GM15510 (cell line): ENCODE data around the gene PIGV.

ENCODE experiments used
- POLR2A ChIP-seq: IDR thresholded peaks from 3 replicates; pipeline ENCODE4 v1.6.1; 2011; ENCODE audit warnings: borderline replicate concordance; ENCODE audit not compliant: insufficient read length; ENCODE audit errors: extremely low read depth

The PIGV gene

DNA sequence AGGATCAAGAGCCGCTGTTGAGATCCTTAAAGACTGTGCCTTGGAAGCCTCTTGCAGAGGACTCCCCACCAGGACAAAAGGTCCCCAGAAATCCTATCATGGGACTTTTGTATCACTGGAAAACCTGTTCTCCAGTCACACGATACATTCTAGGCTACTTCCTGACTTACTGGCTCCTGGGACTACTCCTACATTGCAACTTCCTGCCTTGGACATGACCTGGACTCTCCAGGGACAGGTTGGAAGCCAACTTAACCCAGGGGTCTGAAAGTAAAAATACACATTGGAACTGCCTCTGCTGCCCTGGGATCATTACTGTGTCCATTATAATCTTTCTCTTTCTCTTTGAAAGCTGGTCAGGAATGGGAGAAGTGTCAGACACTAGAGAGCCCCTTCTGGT, 9.9 kb downstream of the PIGV start:
- no peak for TF ChIP-seq POLR2A

- no peak for TF ChIP-seq POLR2A
These were observed 11.9 kb downstream of the PIGV start for GRCh38 chr1:26799479-26800142.

GRCh38 chr1:26811057-26811456, 23.3 kb downstream of the PIGV start:
- no peak for TF ChIP-seq POLR2A

GRCh38 chr1:26811708-26812107, 24.0 kb downstream of the PIGV start:
- no peak for TF ChIP-seq POLR2A

DNA sequence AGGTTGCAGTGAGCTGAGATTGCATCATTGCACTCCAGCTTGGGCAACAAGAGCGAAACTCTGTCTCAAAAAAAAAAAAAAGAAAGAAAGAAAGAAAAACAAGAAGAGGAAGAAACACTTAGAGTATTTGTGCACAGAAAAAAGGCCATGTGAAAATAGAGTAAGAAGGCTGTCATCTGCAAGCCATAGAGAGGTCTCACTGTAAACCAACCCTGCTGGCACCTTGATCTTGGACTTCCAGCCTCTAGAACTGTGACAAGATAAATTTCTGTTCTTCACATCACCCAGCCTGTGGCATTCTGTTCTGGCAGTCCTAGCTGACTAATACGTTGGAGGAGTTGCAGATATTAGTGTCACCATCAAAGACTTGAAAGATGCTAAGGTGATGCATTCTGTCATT, 26.6 kb downstream of the PIGV start:
- no peak for TF ChIP-seq POLR2A

GRCh38 chr1:26814893-26815292, 27.1 kb downstream of the PIGV start:
- TF ChIP-seq POLR2A = no peak

DNA sequence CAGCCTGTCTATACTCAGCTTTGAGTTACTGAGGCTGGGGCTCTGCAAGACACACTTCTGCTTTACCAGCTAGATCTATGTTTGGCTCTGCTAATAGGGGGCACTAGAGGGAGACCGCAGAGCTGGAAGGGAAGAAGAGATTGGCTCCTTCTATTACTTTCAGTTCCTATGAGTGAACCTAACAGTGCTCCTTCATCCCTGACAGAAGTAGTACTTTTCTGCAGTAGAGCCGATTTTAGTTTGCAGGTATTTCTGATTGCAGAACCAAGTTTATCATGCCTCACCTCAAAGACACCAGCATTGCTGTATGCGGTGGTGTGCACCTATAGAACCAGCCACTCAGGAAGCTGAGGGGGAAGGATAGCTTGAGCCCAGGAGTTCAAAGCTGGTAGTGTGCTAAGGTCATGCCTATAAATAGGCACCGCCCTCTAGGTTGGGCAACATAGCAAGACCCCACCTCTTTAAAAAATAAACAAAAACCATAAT, 33.1 kb downstream of the PIGV start:
- no peak for TF ChIP-seq POLR2A

DNA sequence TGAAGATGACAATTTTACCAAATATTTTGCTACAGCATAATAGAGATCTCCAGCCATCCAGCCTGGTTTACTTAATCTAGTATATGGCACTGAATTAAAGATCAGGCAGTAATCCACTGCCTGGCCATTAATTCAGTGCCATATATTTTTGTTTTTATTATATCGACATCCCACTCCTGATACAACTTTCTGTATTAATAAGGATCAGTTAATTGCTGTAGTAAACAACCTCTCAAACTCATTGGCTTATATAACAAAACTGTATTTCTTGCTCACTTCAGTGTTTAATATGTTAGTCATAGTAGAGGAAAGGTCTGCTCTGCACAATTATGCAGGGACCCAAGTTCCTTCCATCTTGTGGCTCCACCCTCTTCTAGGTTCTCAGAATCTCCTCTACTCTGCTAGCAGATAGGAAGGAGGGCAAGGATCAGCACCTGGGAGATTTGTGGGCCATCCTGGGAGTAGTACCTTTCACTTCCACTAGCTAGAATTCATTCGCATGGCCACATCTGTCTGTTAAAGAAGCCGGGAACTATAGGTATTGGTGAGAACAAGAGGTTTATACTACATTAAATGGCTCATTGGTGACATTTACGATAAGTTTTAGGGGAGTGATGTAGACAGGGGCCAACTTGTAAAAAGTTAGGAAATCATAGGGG, 35.1 kb downstream of the PIGV start:
- TF ChIP-seq POLR2A = no peak

- no peak for TF ChIP-seq POLR2A
These were observed 37.0 kb downstream of the PIGV start for GRCh38 chr1:26824731-26825130.

GRCh38 chr1:26826261-26827105, 38.7 kb downstream of the PIGV start, which contains the start of gene ZDHHC18:
Gene ZDHHC18, plus strand, starts transcription at chr1:26826688. Its CDS starts 117 bp downstream, at chr1:26826805.
- TF ChIP-seq POLR2A = peak; percentile 76

DNA sequence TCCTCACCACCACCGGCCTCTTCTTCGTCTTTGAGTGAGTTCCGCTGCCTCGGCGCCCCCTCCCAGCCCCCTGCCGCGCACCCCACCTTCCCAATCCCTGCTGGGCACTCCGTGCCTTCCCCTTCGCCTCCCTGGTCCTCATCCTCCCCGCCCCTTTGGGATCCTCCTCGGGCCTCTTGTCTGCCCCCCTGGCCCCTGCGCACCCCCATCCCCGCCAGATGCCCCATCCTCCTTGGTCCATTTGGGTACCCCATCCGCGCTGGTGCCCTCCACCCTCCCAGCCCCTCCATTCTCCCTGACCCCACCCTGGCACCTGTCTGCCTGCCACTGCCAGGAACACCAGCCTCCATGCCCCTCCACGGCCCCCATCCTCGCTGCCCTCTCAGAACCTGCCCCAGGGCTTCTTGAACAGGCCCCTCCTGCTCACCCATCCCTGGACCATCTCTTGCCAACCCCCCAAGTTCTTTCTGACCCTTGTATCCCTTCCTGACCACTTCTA, 39.4 kb downstream of the PIGV start:
- no peak for TF ChIP-seq POLR2A

DNA sequence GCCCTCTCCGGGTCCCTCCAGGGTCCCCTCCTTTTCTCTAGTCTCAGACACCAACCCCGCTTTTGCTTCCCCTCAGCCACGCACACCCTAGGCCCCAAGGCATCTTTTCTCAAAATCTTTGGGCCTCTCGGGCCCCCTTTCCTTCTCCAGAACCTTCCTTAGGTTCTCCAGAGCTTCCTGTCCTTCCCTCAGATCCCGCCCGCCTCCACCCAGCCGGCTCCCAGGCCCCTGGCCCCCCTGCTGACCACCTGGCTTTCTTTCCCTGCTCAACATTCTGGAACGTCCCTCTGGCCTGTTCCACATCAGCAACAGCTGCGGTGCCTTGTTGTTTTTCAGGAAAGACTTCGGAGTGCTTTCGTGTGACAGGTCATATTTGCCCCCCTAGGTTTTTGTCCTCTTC, 39.9 kb downstream of the PIGV start:
- TF ChIP-seq POLR2A = no peak

DNA sequence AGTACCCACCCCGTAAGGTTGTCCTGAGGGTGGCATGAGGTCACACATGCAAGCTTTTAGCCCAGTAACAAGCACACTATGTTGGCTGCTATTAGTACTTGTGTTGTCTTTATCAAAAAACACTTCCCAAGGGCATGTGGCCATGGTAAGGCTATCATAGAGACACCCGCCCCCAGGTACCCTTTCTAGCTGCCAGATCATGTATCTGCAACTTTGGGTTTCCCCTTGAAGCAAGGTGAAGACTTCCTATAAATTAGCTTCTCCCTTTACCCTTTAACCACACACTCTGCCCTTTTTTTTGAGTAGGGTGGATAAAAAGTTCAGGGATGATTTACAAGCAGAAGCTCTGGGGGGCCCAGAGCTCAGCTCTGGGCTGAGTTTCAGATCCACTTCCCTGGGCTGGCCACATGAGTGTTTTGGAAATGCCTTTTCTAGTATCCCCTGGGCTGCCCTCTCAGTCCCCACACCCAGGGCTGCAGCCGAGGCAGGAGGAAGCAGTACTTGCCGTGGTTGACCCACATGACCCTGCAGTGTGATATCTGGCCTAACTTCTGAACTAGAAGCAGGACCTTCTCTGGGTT, 40.8 kb downstream of the PIGV start:
- no peak for TF ChIP-seq POLR2A

GRCh38 chr1:26829184-26829911, 41.6 kb downstream of the PIGV start:
- no peak for TF ChIP-seq POLR2A
